GM18507 (cell line): ENCODE measurements around the gene ZNF512B.

Source experiments
- DNase-seq: peaks from one replicate; pipeline ENCODE4 v3.0.0; 2011; ENCODE audit warnings: low read depth; ENCODE audit not compliant: insufficient read length; ENCODE audit errors: extremely low spot score
- FAIRE-seq: peaks from 2 replicates; lab custom pipeline; 2011; peaks lifted over from hg19 to GRCh38; lab: Jason Lieb, UNC

Gene ZNF512B

GRCh38 chr20:63915471-63915870 is 54.3 kb downstream of the ZNF512B start:
- FAIRE-seq (no peak), DNase-seq (no peak)

GRCh38 chr20:63913768-63914167 is 56.0 kb downstream of the ZNF512B start:
- no peak for DNase-seq
- FAIRE-seq, result no peak

- FAIRE-seq (no peak), DNase-seq (no peak)
These were observed 58.6 kb downstream of the ZNF512B start for GRCh38 chr20:63911176-63911575.

- FAIRE-seq, result no peak
- no peak for DNase-seq
These were observed 61.6 kb downstream of the ZNF512B start for GRCh38 chr20:63908008-63908682.
